Stimulated activated CD8-positive, alpha-beta memory T cell treated with anti-CD3 and anti-CD28 coated beads, Interleukin-4, amount 100 ng/mL, for 24 hours (primary cell): ENCODE results near the gene ZAP70.
"Not testable (repeated sequence)": the region's sequence is repeated elsewhere in the genome, so short reads cannot be mapped to it uniquely, and the experiment has no call there.

Source experiments
- DNase-seq: peaks from one replicate; pipeline ENCODE4 v3.0.0-alpha.2; 2020; ENCODE audit warnings: low read depth

Gene ZAP70

DNA sequence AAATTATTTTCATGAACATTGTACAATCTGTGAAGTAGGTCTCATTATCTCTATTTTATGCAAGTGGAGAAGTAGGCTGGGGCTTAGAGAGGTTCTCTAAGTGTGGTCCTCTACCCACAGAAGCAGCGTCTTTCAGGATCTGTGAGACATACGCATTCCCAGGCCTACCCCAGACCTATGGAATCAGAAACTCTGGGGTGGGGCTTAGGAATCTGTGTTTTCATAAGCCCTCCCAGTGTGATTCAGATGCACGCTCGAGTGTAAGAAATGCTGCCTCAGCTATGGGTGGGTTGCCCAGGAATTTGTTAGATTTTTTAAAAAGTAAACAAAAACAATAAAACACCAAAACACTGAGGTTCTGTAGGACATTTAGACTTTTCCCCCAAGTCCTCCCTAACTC lies 14.8 kb upstream of the ZAP70 start:
- DNase-seq, result no peak

DNA sequence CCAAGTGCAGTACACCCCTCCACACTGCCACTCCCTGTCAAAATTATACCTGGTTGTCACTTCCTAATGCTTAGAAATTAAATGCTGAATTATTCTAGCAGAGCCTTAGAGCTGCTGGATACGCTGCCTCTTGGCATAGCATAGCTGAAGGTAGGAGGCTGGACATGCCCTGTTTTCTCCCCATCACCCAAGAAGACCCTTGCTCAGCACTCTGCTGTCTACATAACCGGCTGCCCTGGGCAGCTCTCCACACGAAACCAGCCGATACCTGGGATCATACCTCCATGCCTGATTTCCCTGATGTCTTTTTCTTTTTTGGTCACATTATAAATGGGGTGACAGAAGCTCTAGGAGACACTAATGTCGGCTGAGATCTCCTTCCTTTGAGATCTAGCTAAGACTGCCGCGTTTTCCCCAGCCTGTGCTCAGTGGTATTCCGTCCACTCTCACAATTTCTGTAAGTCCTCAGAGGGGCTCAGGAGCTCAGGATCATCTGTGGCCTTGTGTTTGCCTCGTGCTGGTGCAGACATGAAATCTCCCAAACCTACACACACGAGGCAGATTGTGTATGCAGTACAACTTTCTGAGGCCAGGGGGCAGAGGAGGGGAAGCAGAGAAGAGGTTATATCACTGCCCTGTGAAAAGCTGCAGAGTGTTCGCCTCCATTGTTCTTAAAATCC lies 13.5 kb upstream of the ZAP70 start:
- peak; percentile 55 for DNase-seq

DNA sequence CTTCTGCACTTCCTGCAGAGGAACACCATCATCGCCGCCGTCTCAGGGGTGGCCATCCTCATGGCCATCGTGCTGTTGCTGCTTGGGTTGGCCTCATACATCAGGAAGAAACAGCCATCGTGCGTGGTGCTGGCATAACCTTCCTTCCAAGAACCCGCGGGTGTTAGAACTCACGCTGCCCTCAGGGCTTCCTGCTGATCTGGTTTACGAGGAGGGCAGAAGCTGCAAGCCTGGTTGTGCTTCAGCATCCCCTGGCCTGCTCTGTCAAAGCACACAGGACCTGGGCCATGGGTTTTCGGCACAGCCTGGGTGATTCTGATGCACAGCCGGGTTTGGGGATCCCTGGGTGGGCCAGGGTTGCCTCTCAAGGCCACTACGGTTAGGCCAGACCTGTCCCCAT lies 12.2 kb upstream of the ZAP70 start:
- no peak for DNase-seq

DNA sequence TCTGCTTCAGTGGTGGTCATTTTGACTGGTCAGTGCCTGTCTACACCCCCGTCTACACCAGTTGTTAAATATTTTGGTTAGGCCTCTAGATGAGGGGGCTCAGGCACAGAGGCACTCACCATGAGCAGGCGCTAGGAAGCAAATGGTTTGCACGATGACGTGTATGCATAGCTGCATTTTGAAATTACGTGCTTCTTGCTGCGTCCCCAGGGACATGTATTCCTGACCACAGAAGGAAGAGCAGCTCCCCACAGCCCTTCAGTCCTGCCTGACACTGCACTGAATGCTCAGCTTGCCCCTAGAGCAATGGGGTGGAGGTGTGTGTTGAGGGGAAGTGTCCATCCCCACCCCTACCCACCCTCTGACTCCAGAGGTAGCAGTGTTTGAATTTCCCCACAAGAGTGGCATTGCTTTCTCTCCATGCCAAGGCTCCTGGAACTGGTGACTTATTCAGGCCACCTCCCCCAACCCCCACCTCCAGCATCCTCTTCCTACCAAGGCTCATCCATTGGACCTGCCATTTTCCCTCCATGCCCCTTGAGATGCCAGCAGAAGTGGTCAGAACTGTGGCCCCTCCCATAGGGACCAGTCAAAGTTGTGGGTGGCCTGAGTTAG lies 11.4 kb upstream of the ZAP70 start:
- no peak for DNase-seq

DNA sequence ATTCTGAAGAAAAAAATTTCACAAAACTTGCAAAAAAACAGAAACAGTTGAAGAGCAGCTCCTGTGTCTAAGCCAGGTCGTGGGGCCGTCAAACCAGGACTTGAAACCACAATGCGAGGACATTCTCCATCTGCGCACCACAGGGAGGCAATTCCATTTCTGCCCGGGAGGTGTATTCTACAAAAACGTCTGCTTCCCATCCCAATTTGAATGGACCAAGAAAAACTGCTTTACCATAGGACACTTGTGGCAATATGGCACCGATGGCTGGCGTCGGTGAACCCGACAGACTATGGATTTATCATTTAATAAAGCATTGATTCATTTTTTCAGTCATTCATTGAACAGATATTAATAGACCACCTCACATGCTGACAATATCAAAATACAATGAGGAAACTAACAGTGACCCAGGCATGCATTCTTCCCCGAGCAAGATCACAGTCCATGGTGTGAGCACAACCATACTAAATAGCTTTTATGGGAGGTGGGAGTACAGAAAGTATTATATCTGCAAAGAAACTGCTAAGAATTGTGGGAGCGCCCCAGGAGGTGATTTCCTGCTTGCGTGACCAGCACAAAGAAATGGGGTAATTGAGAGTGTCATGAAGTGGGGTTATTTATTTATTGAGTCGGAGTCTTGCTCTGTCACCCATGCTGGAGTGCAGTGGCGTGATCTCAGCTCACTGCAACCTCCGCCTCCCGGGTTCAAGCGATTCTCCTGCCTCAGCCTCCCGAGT lies 10.5 kb upstream of the ZAP70 start:
- no peak for DNase-seq

DNA sequence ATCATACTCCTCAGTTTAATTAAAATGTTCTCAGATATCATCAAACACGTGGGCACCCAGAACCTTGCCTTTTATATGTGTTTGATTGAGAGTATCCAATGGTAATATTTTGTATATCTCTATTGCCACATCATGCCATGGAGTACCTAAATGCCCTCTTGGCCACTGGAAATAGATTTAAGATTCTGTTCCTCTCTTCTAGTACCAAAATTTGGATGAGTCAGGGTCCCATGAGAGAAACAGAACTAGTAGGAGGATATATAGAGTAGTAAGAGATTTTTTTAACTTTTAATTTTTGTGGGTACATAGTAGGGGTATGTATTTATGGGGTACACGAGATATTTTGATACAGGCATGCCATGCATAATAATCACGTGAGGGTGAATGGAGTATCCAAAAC lies 9.6 kb upstream of the ZAP70 start:
- no peak for DNase-seq

DNA sequence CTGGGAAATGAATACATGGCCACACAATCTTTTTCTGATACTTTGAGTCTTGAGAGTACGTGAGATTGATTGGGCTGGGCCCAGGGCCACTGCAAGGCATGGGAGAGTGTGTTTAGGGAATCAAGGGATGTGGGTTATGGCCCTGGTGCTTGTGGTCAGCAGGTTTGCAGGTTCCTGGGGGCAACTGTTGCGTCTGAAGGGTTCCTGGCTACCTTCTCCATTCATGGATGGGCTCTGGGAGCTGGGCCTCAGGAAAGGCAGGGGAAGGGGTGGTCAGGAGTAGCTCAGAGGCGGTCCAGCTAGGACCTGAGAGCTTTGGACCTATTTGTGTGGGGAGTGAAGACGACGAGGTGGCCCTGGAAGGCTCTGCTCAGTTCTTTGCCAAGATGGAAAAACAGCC lies 8.4 kb upstream of the ZAP70 start:
- DNase-seq, result no peak

DNA sequence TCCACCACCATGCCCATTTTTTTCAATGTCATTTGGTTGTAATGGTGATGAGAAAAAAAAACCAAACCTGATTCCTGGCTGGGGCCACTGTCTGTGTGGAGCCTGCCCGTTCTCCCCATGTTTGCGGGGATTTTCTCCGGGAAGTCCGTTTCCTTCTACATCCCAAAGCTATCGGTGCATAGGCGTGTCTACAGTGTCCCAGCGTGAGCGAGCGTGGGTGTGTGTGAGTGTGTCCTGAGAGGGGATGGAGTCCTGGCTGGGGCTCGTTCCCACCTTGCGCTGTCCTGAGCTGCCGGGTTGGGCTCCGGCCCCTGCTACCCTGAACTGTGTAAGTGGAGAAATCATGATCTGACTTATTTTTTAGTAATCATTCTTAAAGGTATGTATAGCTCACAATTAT lies 7.3 kb upstream of the ZAP70 start:
- DNase-seq, result no peak

DNA sequence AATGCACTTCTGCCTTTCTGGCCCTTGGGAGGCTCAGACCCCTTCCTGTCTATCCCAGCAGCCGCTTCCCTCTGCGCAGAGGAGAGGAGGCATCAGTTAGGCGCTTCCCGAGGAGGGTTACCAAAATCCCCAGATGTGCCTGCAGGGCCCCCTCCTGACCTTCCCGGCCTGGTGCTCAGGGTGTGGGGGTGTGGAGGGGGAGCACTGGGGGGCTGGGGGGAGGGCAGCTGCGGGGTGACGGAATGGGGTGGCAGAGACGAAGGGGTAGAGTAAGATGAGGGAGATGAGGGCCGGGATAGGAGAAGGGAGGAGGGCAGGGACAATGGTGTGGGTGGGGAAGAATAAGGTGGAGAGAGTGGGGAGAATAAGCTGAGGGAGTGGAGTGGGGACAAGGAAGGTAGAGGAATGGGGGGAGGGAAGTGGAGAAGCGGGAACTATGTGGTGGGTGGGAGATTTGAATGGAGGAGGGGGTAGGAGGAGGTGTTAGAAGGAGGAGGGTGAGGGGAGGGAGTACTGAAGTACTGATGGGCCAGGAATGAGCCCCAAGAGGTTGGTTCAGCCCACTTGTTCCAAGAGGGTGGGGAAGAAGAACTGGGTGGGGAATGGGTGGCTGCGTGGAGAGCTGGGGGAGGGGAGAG lies 6.5 kb upstream of the ZAP70 start:
- no peak for DNase-seq

DNA sequence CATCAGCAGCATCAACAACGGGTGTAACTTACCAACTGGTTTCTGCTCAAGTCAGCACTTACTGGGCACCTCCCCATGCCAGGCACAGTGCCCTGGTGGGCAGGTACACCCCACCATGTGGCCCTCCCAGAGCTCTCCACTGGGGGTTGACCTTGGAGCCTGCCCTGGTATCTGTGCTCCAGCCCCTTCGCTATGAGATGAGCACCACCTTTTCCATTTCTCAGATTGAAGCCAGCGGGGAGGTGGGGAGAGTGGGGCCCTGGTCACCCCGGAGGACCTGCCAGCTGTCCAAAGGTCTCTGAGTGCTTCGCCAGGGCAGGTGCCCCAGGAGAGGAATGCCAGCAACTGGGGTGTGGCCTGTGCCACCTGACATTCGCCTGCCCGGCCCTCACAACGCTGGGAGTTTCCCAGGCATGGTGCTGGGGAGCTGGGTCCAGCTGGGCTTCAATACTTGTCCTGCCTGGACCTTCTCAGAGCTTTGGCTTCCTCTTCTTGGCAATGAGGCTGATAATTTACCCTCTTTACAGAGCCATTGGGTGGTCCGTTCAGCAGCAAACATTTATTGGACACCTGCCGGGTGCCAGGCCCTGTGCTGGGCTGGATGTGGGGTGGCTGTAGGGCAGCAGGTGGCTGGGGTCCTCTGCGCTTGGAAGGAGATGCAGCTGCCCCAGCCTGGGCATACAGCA lies 5.9 kb upstream of the ZAP70 start:
- DNase-seq, result no peak

DNA sequence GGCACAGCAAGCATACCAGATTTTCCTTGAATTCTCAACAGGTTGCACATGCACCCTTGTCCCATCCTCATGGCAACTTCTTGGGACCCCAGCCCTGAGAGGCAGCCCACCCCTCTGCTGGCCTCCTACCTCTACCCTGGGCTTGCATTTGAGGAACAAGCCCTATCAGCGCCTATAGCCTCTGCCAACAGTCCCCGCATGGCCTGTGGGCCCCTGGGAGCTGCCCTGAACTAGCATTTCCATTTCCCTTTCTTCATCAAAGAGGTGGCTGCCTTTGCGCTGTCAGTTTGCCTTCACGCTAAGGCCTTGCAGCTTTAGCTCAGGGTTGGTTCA lies 5.4 kb upstream of the ZAP70 start:
- DNase-seq, result no peak

DNA sequence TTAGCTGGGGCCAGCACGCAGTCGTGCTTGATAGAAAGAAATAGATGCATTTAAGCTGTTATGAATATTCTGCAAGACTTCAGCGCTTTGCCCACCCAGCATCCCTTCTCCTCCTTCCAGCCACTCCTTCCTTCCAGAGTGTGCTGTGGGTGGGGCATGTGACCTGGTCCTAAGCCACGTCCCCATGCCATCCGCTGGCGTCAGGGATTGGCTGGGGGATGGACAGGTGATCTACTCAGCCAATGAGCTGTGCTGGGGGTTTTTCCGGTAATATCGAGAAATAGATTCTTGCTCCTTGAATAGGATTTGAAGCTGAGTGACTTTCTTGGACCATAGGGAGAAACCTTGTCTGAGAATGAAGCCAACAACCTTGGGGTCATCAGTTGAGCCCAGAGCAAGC lies 4.8 kb upstream of the ZAP70 start:
- DNase-seq, result no peak

DNA sequence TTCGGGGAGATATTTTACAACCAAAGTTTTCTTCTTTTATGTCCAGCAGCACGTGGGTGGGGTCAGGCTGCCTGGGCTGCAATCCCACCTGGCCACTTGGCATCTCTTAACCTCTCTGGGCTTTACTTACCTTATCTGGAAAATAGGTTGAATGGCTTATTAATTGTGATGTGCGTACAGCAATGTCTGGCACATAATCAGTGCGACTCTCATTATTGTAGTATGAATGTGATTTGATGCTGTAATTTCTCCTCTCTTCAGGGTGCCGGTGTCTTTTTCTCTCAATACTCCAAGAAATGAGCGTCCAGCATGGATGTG lies 2.0 kb upstream of the ZAP70 start:
- no peak for DNase-seq

DNA sequence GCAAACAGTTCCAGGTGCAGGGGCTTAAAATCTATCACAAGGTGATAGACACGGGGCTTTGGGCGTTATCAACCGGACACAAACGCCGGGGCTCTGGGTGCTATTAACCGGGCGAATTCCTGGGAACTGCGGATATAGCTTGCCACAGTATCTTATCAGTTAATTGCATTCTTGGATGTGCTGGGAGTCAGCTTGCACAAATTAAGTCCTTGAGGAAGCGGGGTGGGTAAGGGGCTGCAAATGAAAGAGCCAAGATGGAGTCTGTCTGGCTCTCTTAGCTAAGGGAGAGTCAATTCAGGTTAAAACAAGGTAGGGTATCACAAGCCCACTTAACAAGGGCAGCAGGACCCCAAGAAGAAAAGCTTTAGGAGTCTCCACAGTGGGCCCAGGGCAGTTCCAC lies 1.2 kb upstream of the ZAP70 start:
- not testable (repeated sequence) for DNase-seq

DNA sequence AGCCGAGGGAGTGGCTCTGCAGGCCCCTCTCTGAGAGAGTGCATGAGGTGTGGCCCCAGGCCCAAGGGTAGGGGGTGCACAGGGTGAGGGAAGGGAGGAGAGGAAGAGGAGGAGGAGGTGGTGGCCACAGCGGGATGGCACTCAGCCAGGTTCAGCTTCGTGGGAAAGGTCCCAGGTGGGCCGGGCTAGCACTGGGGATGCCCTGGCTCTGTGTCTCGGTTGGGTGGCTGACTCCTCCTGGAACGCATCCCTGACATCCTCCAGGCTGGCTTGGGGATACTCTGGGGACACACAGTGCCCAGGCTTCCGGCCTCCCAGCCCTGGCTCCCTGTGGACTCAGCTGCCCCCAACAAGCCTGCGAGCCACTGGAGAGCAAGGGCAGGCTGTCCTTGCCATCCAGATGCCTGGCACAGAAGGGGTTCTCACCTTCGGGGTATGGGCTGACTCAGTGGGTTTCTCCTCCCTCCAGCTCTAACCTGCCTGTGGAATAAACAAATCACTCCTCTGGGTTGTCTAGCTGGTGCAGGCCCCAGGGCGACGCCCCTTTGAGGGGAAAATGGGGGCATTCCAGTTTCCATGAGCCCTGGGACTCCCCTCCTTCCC lies 582 bp upstream of the ZAP70 start:
- DNase-seq, result peak; percentile 43

DNA sequence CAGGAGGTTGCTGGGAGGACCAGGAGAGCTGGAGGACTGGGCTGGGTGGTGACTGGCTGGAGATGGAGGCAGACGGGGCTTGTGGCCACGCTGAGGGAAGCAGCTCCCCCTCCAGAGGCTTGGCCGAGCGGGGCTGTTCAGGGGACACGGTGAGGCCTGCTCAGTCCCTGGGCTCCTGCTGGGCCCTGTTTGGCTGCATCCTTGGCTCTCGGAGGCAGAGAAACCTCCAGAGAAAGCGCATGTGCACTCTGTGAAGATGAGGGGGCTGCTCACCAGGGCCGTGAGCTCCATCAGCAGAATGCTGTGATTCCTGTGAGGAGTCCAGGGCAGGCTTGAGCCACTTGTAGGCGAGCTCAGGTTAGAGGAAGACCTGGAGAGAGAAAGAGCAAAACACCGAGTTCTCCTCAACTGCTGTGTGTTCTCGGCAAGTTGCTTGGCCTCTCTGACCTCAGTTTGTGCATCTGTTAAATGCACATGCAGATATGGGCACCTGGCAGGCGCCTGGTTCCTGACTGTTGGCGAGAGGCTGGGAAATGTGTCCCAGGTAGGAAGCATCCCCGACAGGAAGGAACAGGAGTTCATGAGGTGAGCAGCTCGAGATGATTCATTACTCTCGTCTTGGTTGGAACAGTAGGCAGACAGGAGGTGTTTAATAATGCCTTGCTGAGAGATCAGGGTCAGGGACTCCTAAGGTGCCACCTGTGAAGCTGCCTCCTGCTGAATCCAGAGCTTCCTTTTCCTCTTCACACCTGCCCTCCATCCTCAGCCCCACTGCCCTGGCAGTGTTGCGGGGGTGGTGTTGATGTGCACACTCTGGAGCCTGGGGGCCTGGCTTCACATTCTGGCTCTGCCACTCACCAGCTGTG lies 941 bp downstream of the ZAP70 start:
- no peak for DNase-seq

DNA sequence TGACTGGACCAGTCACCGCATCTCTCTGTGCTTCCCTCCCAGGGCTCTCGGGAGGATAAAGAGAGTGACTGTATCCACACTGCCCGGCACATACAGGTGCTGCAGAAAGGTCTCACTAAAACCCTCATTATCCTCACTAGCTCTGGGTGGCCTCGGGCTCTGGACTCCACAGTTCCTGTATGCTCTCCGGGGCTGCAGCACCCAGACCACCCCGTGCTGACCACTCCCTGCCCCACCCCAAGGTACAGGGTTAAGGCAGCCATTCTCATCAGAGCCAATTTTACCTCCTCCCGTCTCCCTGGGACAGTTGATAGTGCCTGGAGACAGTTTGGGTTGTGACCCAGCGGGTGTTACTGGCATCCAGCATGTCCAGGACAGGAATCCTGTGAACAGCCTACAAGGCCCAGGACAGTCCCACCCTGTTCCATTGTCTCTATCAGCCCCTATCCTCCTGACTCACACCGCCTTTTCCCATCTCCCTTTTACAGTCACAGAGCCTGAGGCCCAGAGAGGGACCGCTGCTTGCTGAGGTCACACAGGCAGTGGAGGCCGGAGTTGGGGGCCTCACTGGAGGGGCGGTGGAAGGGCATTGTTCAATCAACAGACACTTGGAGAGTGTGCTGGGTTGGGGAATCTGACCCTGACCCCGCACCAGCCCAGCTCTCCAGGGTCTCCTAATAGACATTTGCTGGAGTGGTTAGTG lies 1.7 kb downstream of the ZAP70 start:
- no peak for DNase-seq

DNA sequence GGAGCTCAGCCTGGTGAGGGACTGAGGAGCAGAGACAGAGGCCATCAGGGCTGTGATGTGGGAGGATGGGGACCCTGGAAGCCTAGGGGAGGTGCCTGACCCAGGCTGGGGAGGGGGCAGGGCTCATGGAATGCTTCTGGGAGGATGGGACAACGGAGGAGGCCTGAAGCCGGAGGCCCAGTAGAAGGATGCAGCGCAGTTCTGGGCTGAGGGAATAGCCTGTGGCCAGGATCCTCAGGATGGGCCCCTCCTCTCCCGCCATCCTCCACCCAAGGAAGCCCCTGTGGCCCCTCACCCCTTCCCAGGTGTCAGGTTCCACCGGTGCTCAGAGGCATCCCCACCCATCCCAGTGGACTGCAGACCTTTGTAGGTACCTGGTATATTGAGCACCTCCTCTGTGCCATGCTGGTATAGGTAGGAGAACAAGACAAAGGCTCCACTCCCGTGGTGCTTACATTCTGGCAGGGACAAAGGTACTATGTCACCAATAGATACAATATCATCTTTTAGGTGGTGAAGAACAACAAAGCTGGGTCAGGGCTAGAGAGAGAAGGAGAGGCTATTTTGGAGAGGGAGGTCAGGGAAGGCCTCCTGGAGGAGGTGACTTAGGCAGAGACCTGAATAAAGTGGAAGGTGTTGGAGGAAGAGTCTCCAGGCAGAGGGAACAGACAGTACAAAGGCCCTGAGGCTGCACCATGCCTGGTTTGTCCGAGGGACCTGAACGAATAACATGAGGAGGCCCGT lies 2.7 kb downstream of the ZAP70 start:
- DNase-seq, result no peak

DNA sequence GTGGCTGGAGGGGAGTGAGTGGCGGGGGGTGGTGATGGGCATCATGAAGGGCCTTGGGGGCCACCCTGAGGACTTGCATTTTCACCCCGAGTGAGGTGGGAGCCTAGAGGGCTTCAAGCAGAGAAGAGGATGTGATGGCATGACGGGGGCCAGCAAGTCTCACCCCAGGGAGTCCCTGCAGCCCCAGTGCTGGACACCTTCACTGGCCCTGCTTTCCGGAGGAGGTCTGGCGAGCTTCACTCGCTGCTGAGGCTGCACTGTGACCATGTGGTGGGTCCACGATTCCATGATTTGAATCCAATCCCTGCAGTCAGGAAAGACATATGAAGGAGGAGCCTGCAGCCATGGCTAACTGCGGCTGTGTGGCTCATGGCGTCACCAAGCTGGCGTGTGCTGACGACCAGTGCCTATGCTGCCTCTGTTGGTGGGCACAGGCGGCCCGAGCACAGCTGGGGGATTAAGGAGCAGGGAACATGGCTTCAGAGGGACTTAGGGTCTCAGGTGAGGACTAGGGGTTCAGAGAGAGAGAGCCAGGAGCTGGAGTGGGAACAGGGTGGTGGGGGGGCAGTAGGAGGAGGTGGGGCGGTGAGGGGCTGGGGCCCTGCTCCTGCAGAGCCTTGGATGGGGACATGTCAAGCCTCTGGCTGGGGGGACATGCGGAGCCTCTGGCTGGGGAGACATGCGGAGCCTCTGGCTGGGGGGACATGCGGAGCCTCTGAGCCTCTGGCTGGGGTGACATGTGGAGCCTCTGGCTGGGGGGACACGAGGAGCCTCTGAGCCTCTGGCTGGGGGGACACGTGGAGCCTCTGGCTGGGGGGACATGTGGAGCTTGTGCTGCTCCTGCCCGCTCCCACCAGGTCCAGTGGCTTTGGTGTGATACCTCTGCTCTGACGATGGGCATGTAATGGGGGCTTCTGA lies 3.6 kb downstream of the ZAP70 start:
- DNase-seq, result no peak
